NCI-H510A treated with DMSO at 0.1 percent for 48 hours (cell line): ENCODE measurements around the gene LYSMD1.

Experiments
- DNase-seq: peaks from one replicate; lab custom pipeline; 2025; lab: John Stamatoyannopoulos, UW

The LYSMD1 gene

GRCh38 chr1:151135433-151136385, 30.0 kb downstream of the LYSMD1 start:
- DNase-seq: no peak

GRCh38 chr1:151134991-151135390, 30.7 kb downstream of the LYSMD1 start:
- DNase-seq: no peak

DNA sequence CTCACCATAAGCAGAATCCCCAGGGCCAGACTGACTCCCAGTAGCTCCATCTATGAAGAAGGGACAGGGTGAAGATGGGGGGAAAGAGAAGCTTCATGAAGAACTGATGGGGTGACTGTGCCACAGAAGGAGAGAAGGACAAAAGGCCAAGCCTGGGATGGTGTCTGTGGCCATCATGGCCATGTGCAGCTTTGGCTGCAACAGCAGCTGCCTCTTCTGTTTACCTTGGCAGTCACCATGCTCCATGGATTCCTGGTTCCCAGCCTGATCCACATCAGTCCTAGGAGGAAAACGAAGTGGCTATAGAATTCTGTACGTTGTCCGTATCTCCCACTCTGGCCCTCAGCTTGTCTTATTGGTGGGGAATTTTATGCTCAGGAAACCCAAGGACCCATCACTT, 31.3 kb downstream of the LYSMD1 start:
- DNase-seq: no peak

- no peak for DNase-seq
These were observed 32.5 kb downstream of the LYSMD1 start for GRCh38 chr1:151133018-151133806.

GRCh38 chr1:151132335-151133017, 33.2 kb downstream of the LYSMD1 start:
- DNase-seq: no peak

DNA sequence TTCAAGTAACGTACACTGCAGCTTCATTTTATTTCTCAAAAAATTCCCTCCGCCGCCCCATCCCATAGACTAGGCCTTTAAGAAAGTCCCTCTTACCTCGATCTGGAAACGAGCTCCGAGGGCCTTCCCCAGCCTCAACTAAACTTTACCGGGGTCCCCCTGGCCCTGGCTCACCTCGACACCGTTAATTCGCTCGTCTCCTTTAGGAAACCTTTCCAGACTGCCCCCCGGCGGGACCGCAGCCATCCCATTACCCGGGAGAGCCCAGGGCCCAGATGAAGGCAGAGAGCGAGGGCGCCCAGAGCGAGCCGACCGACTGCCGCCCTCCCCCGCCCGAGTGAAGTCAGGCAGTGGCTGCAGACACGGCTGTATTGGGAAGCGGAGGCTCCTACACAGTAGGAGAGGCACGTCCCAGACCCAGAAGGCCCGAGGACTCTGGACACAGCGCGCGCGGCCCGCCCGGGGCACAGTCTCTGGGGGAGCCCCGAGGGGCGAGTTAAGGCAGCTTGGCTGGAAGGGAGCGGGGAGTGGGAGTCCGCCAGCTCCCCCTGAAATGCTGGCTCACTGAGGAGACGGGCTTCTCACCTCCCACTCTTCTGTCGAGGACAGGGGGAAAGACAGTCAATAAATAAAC, 33.9 kb downstream of the LYSMD1 start:
- no peak for DNase-seq

- DNase-seq: no peak
These were observed 34.6 kb downstream of the LYSMD1 start for GRCh38 chr1:151130987-151131586.

DNA sequence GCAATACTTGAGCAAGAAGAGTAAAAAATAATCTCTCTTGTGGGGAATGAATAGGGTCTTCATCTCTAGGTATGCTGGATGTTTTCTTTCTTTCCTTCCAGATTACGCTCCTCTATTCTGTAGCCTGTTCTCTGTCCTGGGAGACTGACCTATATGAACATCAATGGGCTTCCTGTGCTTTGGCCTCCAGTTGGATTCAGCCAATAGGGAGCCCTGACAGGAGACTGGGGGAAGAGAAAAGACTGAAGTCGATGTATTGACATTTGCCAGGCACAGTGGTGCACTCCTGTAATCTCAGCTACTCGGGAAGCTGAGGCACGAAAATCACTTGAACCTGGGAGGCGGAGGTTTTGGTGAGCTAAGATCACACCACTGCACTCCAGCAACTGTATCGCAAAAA, 36.9 kb downstream of the LYSMD1 start:
- no peak for DNase-seq

DNA sequence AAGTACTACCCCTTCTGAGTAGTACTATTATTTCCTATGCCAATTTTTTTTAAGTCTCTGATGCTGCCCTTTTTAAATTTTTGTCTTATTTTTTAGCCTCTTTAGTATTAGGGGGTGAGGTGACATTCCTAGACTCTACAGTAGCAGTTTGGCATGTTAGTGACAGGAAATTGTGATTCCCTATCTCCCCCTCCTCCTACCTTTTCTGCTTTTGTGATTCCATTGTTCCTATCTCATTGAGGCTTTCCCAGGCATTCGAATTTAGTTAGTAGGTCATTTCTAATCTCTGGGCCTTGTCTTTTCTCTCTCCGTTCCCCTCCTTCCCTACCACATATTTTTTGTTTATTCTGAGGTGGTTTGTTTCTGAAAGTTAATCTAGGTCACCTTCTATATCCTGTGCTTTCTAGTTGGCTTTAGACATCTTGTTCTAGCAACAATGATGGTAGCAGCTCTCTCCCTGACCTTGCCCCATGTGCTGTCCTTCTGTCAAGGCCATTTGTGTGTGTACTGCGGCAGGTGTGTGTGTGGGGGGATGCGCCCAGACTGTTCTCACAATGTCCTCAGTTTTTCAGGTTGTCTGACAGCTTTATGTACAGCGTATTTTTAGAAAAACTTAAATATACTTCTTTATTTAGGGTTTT, 40.8 kb downstream of the LYSMD1 start:
- DNase-seq: no peak

- no peak for DNase-seq
These were observed 51.8 kb downstream of the LYSMD1 start for GRCh38 chr1:151113877-151114276.
